ENCODE results near the gene LCN2.
"Not testable (repeated sequence)": the region's sequence is repeated elsewhere in the genome, so short reads cannot be mapped to it uniquely, and the experiment has no call there.

Gene LCN2

DNA sequence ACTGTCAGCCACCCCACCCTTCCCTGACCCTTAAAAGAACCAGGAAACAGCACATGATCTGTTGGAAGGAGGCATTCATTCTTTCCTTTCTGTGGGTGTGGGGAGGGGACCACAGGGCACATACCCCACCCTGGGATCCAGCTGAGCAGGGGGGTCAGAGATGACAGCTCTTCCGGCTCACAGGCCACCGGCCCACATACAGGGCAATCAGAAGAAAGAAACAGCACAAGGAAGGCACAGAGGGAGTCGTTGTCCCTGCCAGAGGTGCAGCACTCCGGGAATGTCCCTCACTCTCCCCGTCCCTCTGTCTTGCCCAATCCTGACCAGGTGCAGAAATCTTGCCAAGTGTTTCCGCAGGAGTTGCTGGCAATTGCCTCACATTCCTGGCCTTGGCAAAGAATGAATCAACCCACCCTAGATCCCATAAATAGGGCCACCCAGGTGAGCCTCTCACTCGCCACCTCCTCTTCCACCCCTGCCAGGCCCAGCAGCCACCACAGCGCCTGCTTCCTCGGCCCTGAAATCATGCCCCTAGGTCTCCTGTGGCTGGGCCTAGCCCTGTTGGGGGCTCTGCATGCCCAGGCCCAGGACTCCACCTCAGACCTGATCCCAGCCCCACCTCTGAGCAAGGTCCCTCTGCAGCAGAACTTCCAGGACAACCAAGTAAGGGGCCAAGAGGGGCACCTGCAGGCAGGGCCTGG lies at the start of gene LCN2:
TSS of gene LCN2 (plus strand) at position 453 of the 701 bp plus-strand sequence. CDS start at position 526, 73 bp downstream.
- DNase-seq: no peak

- no peak for DNase-seq
These were observed 49.2 kb upstream of the LCN2 start for GRCh38 chr9:128099932-128100491.

DNA sequence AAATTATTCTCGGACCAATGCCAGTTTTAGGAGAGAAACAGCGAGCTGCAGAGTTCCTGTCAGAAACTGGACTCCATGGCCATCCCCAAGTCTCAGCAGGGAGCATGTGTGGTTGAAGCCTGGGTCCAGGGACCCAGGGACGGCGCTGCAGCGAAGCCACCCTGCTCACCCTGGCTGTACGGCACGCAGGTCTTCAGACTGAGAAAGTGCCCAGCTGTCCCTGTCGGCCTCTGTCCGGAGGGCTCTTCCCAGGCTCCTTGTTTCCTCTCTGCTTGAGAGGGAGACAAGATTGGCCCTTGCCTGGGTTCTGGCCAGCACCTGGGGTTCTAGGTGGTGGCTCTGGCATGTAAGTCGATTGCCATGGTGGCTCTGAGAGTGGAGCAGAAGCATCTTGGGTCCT lies 48.7 kb upstream of the LCN2 start:
- DNase-seq: no peak

GRCh38 chr9:128101231-128101661 lies 48.0 kb upstream of the LCN2 start:
- DNase-seq: no peak

GRCh38 chr9:128101690-128102089 lies 47.6 kb upstream of the LCN2 start:
- no peak for DNase-seq

GRCh38 chr9:128102196-128102595 lies 47.1 kb upstream of the LCN2 start:
- DNase-seq: no peak

DNA sequence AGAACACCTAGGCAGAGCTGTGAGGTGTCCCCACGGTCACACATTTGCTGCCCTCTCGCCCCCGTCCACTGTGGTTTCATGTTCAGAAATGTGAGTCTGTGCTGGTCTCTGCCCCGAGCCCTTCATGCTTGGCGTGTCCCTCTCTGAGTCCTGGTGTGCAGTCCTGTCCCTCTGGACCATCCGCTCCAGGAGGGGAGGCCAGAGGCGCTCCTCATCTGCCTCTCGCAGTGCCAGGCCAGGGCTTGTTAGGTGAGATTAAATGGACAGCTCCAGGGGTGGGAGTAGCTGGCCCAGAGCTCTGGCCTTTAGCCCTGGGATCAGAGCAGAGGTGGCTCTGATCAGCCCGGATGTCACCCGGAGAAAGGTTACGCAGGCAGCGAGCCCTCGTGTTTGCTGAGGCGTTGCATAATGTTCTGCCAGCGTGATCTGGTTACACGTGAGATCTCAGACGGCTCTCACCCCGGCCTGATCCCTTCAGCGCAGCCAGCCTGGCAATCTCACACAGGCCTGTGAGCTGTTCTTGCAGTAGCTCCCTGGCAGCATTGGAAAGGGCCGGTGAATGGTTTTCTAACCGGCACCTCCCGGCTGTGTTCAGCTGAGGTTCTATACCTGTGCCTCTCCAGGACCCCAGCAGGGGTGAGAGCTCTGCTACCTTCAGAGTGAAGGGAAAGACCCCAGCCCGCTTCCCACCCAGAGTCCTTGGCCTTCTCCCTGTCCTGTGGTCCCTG lies 46.2 kb upstream of the LCN2 start:
- DNase-seq: no peak

DNA sequence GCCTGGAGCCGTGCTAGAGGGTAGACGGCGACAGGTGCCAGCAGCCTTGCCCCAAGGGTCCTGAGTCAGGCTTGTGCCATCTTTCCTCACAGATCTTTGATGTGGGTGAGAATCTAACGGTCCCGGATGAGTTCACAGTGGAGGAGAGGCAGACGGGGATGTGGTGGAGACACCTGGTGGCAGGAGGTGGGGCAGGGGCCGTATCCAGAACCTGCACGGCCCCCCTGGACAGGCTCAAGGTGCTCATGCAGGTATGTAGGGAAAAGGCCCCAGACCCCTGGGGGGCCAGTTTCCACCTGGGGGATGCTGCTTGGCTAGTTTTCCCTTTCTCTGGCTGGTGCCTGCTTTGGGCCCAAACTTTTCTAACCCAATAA lies 45.7 kb upstream of the LCN2 start:
- peak; percentile 56 for DNase-seq

- no peak for DNase-seq
These were observed 45.1 kb upstream of the LCN2 start for GRCh38 chr9:128104171-128104618.

GRCh38 chr9:128105538-128106175 lies 43.6 kb upstream of the LCN2 start:
- no peak for DNase-seq

DNA sequence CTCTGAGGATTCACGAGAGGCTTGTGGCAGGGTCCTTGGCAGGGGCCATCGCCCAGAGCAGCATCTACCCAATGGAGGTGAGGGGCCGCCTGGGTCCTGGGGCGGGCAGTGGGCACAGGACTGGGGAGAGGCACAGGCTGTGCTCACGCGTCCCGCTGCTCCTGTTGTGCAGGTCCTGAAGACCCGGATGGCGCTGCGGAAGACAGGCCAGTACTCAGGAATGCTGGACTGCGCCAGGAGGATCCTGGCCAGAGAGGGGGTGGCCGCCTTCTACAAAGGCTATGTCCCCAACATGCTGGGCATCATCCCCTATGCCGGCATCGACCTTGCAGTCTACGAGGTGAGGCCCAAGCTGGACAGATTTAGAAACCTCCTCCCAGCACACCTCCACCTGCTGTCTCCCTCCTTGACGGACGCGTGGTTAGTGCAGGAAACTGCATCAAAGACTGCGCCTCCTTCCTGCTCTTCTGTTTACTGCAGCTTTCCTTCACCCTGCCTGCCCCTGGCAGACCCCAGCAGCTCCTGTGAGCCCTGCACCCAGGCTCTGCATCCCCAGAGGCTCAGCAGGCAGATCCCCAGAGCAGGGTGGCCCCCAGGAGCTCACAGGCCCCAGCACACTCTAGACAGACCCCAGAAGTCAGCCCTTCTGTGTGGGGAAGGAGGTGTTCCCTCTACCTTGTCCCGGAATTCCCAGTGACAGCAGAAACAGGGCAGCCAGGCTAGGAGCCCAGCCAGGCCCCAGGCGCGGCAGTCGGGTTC lies 42.9 kb upstream of the LCN2 start:
- DNase-seq: no peak

DNA sequence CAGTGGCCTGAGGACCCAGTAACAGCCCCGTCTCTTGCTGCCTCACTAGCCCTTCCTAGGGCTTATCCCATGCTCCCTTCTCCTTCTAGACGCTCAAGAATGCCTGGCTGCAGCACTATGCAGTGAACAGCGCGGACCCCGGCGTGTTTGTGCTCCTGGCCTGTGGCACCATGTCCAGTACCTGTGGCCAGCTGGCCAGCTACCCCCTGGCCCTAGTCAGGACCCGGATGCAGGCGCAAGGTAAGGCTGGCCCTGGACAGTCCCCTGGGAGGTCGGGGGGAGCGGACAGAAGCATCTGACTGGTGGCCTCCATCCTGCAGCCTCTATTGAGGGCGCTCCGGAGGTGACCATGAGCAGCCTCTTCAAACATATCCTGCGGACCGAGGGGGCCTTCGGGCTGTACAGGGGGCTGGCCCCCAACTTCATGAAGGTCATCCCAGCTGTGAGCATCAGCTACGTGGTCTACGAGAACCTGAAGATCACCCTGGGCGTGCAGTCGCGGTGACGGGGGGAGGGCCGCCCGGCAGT lies 42.2 kb upstream of the LCN2 start:
- DNase-seq: no peak

GRCh38 chr9:128107468-128108268 lies 41.6 kb upstream of the LCN2 start:
- no peak for DNase-seq

- no peak for DNase-seq
These were observed 40.8 kb upstream of the LCN2 start for GRCh38 chr9:128108269-128109049.

GRCh38 chr9:128109050-128109709 lies 40.1 kb upstream of the LCN2 start:
- DNase-seq: no peak

GRCh38 chr9:128111726-128112125 lies 37.5 kb upstream of the LCN2 start:
- DNase-seq: not testable (repeated sequence)

GRCh38 chr9:128113526-128114325 lies 35.5 kb upstream of the LCN2 start:
- DNase-seq: no peak

- no peak for DNase-seq
These were observed 34.7 kb upstream of the LCN2 start for GRCh38 chr9:128114326-128115186.
